ENCODE data around the gene BLM.

Gene BLM

DNA sequence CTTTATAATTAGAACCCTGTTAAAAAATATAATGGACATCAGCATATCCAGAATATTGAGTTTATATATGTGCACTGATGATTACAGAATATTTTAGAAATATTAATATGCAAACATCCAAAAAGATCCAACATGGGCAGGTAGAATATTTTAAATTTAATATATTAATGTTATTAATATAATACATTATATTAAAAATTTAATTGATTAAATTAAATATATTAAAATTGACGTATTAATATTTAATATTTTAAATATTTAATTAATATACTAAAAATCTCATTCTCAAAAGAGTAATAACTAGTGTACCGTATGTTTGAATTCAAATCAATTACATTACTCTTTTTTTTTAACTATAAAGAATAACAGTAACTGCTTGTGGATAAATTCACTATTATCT lies 77.4 kb downstream of the BLM start:
- DNase-seq: no peak

DNA sequence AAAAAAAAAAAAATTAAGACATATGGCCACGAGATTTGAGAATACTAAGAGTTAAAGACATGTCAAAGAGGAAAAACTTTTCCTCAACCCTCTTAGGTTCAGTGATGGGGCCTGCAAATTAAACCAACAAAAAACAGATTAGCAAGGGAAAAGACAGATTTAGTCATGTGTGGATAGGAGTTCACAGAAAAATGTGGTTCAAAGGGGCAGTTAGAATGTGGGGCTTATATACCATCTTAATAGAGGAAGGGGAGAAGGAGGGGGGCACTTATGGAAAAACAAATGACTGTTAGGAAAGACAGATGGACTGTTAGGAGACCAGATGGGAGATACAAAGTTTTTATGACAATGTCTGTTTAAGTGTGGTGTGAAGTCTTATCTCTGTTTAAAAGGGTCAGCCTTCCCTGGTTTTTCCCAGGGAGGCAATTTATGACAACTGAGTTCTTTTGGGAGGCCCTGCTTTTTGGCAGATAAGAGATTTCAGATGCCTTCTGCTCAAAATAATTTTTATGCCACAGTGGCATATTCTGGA lies 82.6 kb downstream of the BLM start:
- DNase-seq: no peak

DNA sequence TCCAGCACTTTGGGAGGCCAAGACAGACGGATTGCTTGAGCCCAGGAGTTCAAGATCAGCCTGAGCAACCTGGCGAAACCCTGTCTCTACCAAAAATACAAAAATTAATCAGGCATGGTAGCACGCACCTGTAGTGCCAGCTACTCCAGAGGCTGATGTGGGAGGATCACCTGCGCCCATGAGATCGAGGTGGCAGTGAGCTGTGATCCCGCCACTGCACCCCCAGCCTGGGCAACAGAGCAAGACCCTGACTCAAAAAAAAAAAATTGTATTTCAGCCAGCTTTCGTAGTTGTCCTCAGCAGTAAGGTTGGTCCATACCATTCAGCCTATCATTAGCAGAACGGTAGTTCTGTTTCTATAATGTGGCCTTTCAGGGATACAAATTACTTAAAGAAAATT lies 84.7 kb downstream of the BLM start:
- DNase-seq: no peak

DNA sequence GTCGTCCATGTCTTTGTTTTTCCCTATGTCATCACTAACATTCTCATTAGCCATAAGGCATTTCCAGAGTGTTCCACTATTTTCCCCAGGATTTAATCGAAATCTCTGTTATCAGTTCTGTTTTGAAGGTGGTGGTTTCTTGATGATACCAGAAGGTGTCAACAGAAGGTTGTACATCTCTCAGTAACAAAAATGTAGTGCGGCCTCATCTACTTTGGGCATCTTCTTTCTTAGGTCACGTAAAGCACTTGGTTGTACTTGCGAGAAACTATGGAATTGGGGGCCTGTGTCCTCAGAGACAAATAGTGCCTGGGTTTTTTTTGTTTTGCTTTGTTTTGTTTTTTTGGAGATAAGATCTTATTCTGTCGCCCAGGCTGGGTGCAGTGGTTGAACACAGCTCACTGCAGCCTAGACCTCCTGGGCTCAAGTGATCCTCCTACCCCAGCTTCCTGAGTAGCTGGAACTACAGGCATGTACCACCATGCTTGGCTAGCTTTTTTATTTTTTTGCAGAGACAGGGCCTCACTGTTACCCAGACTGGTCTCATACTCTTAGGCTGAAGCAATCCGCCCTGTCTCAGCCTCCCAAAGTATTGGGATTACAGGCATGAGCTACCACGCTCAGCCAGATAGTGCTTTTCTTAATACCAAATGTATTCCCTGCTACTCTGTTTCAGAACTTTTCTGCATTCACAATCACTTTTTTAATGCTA lies 90.1 kb downstream of the BLM start:
- no peak for DNase-seq

DNA sequence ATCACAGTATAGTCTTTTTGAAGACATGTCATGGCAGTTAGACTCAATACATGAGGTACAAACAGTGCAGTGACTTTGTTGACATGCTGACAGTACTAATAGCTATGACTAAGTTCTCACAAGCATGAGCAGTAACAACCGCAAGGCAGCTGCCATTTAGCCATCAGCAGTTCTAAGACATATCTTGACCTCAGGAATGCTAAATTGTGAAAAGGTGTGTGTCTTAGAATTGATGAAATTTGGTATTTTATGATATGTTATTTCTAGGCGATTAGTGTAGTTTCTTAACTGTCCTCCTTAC lies 90.6 kb downstream of the BLM start:
- no peak for DNase-seq

DNA sequence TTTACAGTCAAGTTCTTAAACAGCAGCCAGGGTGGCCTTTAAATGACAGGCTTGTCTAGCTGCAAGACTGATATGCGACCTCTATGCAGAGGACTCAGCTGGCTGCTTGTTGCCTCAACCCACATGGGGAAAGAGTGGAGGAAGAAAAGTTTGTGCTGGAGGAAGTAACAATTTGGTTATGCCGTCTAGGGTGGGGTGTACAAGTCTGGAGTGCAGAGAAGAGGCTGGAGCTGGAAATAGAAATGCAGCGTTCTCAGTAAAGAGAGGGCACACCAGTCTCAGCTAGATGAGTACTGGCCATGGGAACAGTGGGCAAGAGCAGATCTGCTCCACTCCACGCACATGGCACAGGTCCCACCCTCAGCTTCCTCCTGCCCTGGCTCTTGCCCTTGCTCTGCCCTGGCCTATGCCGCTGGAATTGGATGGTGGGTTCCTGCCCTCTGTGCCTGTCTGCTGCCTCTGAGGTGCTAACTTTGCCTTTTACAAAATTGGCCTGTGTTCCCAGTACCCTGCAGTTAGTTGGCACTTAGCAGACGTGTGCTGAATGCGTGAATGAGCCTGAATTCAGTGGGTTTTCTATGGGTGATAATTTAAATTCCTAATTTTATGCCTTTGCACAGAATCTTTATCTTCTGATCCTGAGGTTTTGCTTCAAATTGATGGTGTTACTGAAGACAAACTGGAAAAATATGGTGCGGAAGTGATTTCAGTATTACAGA lies 91.5 kb downstream of the BLM start:
- DNase-seq: peak in 1 of 2 donors; percentile 47

DNA sequence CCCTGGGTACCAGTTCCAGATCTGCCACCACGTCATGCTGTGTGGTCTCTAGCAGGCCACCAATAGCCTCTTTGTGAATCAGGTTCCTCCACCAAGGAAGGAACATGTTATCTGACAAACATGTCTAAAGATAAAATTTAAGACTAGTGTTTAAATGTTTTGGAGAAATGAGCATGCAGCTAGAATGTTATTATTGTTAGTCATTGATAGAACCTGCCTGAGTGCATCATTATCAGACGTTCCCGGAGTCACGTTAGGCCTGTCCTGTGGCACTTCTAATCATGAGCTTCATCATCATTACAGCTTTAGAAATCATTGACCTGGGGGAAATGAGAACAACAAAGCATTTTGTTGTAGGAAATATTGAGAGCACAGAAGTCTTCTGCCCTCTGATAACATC lies 92.4 kb downstream of the BLM start:
- no peak for DNase-seq

DNA sequence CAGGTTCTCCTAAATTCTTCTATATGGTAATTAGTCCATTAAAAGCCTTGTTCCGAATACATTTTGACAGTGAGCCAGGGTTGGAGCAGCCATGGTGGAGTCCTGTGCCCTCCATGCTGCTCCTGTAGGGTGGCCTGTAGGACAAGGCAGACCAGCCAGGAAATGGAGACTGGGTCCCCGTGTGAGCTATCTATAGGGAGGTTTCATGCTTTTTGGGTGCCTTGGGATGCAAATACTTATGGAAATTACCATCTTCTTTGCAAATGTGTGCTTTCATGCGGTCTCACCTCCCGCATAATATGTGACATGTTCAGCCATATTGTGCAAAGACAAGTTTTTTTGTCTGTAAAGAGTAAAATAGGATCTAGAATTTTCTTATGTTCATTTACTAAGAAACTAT lies 93.2 kb downstream of the BLM start:
- DNase-seq: no peak

DNA sequence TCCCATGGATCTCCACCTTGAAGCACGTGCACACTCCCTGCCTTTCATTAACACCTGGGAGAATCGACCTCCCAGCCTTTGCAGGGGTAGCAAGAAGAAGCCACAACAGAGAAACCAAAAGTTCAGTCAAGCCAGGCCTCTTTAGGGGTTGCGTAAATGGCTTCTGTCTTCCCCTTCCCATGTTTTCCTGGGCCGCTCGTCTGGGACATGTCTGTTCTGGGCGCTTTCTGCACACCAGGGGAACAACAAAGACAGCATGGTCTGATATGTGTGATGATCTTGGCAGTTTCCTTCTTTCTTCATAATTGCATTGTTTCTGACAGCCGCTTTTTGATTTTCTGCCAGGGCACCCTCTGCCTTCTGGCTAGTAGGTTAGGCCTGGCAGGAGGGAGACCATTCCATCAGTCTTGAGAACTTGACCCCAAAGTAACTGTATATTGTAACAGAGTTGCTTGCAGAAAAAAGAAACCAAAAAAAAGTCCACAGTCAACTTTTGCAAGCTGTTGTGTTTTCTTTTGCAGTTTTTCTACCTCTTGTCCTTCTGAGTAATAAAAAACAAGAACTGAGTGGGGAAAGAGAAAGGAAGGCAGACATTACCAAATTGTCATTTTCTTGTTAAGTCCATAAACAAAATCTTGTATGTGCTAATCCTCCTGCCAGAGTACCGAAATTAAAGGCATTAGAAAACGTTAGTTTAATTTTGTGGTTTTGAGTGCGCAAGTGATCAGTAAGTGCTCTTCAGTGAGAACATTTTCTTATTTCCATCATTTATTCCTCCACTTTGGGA lies 95.2 kb downstream of the BLM start:
- peak; percentile 24 to 32 for DNase-seq

DNA sequence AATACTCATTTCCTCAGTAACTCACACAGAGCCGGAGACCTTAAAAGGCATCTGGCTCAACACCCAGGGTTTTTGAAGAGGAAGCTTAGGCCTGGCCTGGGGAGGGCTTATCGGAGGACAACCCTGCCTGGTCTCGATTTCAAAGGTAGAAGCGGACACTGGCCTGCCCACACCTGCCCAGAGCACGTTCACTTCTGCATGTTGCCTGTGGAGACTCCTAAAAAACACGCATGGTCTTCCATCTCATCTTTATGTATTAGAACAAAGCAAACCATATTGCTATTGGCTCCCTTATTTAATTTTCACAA lies 95.8 kb downstream of the BLM start:
- peak in 1 of 2 donors; percentile 33 for DNase-seq

DNA sequence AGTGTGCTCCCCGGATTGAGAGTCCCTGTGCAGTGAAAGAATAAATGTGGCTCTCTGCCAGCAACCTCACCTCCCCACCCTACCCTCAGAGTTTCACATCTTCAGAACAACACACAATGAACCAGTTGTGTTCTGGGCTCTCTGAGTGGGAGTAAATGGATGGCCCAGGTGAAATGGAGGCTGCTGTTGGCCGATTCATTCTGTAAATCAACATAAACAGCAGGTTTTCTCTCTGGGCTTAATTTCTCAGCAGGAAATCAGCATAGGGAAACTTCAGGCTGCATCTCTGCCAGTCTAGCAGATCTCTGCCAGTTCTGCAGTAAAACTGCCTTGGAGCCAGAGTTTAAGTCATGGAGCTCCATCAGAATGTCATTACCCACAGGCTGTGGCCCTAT lies 96.6 kb downstream of the BLM start:
- DNase-seq: no peak

DNA sequence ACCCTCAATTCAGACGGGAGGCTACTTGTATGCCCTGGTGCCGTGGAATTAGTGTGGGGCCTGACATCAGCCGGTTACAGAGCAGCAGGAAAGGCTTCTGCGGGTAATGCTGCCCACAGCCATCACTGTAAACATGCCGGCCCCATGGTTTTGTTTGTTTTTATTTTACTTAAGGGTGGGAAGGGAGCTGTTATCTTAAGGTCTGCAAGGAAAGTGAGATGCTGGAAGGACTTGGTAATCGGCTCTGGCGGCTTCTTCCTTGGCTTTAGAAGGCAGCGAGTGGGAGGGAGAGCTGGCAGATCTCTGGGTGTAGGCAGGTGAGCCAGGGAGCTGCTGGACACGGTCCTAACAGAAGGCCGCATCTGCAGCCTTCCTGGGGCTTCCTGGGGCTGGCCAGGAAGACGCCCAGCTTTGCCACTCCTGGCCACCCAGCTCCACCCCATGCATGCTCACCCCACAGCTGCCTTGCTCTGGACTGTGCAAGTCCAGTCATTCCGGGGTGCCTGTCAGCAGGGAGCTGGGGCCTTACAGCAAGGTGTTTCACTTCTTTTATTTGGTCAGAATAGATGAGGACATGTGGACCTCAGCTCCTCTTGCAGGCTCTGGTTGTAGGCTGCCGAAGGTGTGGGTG lies 97.2 kb downstream of the BLM start:
- DNase-seq: peak in 1 of 2 donors; percentile 36

DNA sequence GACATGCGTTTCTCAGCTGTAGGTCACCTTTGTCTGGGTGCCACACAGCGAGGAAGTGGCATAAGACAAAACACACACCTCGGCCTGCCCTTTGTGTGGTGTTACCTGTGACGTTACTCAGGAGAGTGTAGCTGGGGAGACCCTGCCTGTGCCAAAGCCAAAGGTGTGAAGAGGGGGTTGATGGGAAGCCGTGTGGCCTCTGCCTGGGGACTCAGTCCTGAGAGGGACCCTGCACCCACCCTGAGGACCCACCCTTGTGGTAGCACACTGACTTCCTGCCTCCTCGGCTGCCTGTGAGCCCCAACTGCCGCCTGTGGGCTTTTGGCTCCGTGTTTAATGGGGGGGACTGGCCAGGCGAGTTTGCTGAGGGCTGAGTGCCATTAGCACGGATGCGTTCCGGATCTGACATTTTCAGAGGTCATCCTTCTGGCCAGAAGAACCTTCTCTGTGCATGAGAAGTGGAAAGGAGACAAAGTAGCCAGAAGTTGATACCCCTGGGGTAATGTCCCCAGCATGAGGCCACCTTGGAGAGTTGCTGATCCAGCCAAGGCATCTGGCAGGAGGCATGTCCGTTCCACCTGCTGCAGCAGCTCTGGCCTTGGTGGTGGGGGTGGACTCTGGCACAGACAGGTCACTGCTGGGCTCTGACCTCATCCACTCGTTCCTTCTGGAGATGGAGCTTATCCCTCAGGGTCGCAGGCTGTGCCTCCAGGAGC lies 99.4 kb downstream of the BLM start:
- no peak for DNase-seq

DNA sequence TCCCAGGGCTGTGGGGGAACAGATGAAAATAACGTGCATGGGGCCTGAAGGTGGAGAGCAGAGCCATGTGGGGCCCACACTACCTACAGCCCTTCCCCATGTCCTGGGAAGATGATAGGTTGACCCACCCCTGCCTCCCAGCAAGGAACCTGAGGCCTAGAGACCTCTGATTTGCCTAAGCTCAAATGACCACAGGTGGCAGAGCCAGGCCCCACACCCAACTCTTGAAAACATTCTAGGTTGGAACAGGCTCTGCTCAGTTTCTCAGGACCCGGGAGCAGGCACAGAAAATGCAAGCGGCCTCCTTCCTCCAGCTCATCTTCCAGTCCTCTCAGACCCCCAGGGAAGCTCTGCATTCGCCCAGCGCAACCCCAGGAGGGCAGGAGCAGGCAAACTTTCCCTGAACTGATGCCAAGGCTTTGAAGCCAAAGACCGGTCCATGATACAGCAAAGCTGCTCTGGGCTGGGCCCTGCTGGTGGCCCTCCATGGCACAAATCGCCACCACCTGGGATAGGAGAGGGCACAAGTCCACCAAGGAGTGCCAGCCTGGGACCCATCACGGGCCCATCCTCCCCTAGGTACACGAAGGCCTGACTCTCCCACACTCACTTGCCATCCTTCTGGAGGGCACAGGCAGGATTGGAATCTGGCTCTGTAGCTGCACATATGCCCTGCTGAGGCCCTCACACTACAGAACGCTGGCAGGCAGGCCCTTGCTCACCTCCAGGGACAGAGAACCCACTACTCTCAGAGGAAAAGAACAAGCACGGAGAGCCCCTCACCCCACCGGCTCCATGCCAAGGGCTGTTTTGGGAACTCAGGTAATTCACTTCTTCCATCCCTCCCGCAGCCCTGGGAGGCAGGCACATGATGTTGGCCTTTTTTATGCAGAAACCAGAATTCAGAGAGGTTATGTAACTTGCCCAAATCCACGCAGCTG lies 100.2 kb downstream of the BLM start:
- DNase-seq: no peak

DNA sequence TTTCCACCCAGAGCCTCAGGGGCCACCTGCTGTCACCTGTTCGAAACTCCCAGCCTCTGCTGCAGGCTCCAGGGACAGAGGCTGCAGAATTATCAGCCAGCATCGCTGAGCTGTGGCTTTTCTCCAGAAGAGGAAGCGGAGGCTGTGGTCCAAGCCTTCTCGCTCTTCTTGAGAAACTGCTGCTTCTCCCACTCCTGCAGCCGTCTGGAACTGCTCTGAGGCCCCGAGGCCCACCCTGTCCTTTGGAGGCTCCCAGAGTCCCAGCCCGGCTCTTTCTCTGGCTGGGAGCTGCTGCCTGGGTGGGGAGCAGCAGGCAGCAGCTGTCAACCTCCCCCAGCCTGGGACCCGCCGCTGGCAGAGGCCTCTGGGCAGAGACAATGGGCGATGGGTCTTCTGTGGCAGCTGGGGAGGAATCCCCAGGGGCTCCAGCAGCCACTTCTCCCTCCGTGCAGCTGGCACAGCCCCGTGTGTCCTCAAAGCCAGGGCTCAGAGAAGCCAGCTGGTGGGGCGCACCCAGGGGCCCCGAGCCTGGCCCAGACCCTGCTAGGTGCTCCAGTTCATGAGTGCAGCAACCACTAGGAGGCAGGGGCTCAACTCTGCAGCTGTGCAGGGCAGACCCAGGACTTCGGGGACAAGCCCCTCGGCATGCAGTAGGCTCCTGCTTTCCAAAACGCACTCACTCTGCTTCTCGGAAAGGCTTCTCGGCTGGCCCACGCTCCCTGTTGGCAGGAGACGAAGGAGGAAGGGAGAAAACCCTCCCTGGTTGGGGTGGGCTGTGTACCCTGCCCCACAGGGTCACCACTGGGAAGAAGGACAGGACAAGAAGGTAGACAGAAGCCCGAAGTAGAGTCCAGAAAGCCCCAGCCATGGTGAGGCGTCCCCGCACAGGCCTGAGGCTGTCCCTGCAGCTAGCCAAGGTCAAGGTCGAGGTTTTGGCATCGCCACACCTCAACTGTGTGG lies 101.4 kb downstream of the BLM start:
- DNase-seq: peak; percentile 57 to 60

DNA sequence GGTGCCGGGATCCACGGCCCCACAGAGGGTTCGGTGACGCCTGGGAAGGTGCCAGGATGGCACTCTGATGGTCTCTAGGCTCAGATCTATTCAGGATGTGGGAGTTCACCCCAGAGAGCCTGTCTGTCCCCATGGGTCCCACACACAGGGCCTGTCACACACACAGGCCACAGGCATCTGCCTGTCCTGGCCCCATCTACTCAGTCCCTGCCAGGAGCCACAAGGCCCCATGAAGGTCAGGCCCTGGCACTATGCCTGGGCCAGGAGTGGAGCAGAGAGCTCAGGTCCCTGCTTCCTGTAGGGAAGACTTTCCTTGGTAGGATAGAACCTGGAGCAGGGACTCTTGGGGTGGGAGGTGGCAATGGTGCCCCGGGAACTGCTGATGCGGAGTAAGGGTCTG lies 102.2 kb downstream of the BLM start:
- DNase-seq: no peak

DNA sequence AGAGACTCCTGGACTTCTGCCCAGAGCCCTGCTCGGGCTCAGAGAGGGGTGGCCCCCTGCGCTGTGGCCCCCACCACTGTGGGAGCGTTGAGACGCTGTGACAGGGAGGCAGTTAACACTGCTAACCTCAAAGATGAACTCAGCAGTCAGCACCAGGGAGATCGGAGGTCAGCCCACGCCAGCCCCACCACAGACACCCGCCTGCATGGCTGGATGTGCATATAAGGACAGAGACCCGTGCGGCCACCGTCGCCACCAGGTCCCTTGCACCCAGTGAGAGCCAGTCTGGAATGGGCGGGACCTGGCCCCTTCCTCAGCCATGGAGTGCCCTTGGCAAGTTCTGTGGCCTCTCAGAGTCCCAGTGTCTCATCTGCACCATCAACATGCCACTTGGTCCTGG lies 102.7 kb downstream of the BLM start:
- DNase-seq: no peak

DNA sequence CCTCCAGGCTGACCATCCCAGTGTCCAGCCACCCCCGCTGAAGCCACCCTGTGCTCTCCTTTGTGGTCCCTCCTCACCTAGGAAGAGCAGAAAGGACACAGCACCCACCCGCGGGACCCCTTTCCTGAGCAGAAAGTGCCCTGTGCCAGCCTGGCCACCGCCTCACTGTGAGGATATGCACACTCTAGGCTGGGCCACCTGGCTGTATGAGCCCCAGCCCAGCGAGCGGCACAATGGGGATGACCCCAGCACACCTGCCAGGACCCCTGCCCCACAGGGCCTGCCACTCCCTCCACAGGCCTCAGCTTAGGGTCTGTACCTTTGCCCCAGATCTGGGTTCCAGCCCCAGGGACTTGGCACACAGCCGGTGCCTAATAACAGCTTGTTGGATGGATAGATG lies 103.3 kb downstream of the BLM start:
- no peak for DNase-seq

DNA sequence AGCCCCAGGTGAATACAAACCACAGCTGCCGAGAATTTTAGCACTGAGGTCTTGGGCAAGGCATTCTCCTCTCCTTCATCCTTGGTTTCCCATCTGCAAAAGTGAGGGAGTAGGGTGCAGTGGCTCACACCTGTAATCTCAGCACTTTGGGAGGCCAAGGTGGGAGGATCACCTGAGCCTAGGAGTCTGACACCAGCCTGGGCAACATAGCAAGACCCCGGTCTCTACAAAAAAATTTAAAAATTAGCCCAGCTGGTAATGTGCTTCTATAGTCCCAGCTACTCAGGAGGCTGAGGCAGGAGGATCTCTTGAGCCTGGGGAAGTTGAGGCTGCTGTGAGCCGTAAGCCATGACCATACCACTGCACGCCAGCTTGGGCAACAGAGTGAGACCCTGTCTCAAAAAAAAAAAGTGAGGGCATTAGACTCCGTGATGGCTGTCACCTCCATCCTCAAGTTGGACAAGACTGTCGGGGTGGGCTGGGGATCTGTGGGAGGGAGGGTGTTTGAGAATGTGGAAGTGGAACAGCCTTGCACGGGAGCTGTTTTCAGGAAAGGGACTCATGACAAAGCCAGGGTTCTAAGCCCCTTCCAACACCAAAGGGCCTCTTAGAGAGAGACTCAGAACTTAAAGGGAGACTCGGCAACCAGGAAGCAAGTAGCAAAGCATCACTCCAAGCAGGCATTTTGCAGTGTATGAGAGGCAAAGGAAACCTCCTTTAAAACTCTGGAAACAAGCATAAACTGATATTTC lies 105.2 kb downstream of the BLM start:
- no peak for DNase-seq
